Stimulated activated CD8-positive, alpha-beta memory T cell treated with anti-CD3 and anti-CD28 coated beads, Interleukin-12 subunit alpha, Interleukin-12 subunit beta, amount 100 ng/mL, for 4 hours (primary cell): Measurements from ENCODE around the gene SSC4D.
"Not testable (repeated sequence)": the region's sequence is repeated elsewhere in the genome, so short reads cannot be mapped to it uniquely, and the experiment has no call there.

ENCODE experiments used
- DNase-seq: peaks from one replicate; pipeline ENCODE4 v3.0.0-alpha.2; 2020; ENCODE audit warnings: low read depth

Gene SSC4D

GRCh38 chr7:76409537-76409936 is at the start of gene SSC4D:
TSS of gene SSC4D (minus strand) at chr7:76409697. CDS start at chr7:76404439, 5,258 bp downstream.
- DNase-seq = no peak

GRCh38 chr7:76458504-76458903 is 49.0 kb upstream of the SSC4D start:
- not testable (repeated sequence) for DNase-seq

- not testable (repeated sequence) for DNase-seq
Observed at GRCh38 chr7:76457017-76457416, 47.5 kb upstream of the SSC4D start.

- DNase-seq = not testable (repeated sequence)
Observed at GRCh38 chr7:76445577-76446008, 36.1 kb upstream of the SSC4D start.

GRCh38 chr7:76443846-76444245 is 34.3 kb upstream of the SSC4D start:
- DNase-seq = not testable (repeated sequence)

- DNase-seq = not testable (repeated sequence)
Observed at GRCh38 chr7:76442664-76443446, 33.4 kb upstream of the SSC4D start.

- not testable (repeated sequence) for DNase-seq
Observed at GRCh38 chr7:76441792-76442191, 32.3 kb upstream of the SSC4D start.

- not testable (repeated sequence) for DNase-seq
Observed at GRCh38 chr7:76440404-76440803, 30.9 kb upstream of the SSC4D start.

GRCh38 chr7:76439120-76439888 is 29.8 kb upstream of the SSC4D start:
- not testable (repeated sequence) for DNase-seq

- DNase-seq = peak; percentile 13
Observed at GRCh38 chr7:76437873-76438272, 28.4 kb upstream of the SSC4D start.

- DNase-seq = no peak
Observed at GRCh38 chr7:76430836-76431235, 21.3 kb upstream of the SSC4D start.

GRCh38 chr7:76430211-76430610 is 20.7 kb upstream of the SSC4D start:
- DNase-seq = no peak

GRCh38 chr7:76428868-76429805 is 19.6 kb upstream of the SSC4D start:
- no peak for DNase-seq

GRCh38 chr7:76428149-76428823 is 18.8 kb upstream of the SSC4D start:
- DNase-seq = no peak

GRCh38 chr7:76427635-76428034 is 18.1 kb upstream of the SSC4D start:
- DNase-seq = no peak

- DNase-seq = no peak
Observed at GRCh38 chr7:76426246-76426645, 16.7 kb upstream of the SSC4D start.

GRCh38 chr7:76425558-76425957 is 16.1 kb upstream of the SSC4D start:
- not testable (repeated sequence) for DNase-seq

- DNase-seq = no peak
Observed at GRCh38 chr7:76425156-76425555, 15.7 kb upstream of the SSC4D start.

- DNase-seq = no peak
Observed at GRCh38 chr7:76424413-76425111, 15.1 kb upstream of the SSC4D start, which contains the start of gene ZP3. TSS of gene ZP3 (plus strand) at chr7:76424950. CDS start at chr7:76424965, 15 bp downstream.

GRCh38 chr7:76423666-76424412 is 14.3 kb upstream of the SSC4D start:
- no peak for DNase-seq
